Stimulated activated naive CD8-positive, alpha-beta T cell treated with anti-CD3 and anti-CD28 coated beads, Interleukin-15, amount 100 ng/mL, for 72 hours (primary cell): Measurements from ENCODE around the gene ABCA7.

Source experiments
- ATAC-seq: fragments of 150-1000 bp; cut with Tn5 transposase; 2 replicates; pipeline ENCODE4 v1.10.0; 2021; ENCODE audit warnings: mild to moderate bottlenecking, moderate library complexity
- DNase-seq, 2 donors: peaks; one replicate each; pipeline ENCODE4 v3.0.0; 2021 to 2022
- H3K27ac Mint-ChIP-seq, 2 donors: one replicate each; pipeline ENCODE4 v1.8.0; 2022; ENCODE audit warnings: mild to moderate bottlenecking in 2 of 2, mixed read lengths in 2 of 2, moderate library complexity in 2 of 2
- H3K27me3 Mint-ChIP-seq: one replicate; pipeline ENCODE4 v1.8.0; 2022; ENCODE audit warnings: mixed read lengths
- H3K4me1 Mint-ChIP-seq: one replicate; pipeline ENCODE4 v1.8.0; 2022; ENCODE audit warnings: mild to moderate bottlenecking, mixed read lengths
- H3K4me3 Mint-ChIP-seq, 2 donors: one replicate each; pipeline ENCODE4 v1.8.0; 2022; ENCODE audit warnings: mild to moderate bottlenecking in 2 of 2, mixed read lengths in 2 of 2, moderate library complexity in 1 of 2
- H3K9me3 Mint-ChIP-seq, 2 donors: one replicate each; pipeline ENCODE4 v1.8.0; 2022; ENCODE audit warnings: mixed read lengths in 2 of 2

Gene ABCA7

DNA sequence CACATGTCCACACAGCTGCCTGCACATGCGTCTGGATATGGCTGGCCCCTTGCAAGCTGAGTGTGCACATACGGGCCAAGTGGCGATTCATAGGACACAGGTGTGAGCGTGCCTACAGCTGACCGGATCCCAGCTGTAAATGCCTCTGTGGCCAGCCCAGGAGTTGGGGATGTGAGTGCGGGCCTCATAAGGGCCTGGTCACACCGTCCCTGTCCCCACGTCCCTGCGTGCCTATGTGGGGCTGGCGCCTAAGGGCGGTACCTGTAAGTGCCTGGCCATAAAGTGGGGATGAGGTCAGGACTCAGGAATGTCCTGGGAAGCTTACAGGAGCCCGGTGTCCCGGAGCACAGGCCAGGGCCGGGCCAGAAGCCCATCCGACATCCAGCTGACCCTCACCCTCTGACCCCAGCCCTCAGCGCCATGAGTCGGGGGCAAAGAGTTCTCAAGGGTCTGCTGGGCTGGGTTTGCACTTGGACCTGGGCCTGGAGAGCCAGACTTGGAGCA lies 25.8 kb downstream of the ABCA7 start:
- DNase-seq = no peak
- Mint-ChIP-seq H3K27ac (no peak overlapping the region), H3K27me3 (no peaks in the 10 kb centered on the region), H3K9me3 (no peaks in the 10 kb centered on the region), H3K4me3 (peak overlapping the region; percentile 64 to 93), H3K4me1 (peaks cover 57% of the 10 kb centered on the region)
- no peak for ATAC-seq

GRCh38 chr19:1066251-1066747 lies 26.4 kb downstream of the ABCA7 start:
- ATAC-seq = no peak
- Mint-ChIP-seq H3K4me3 (peak overlapping the region; percentile 71 to 93), H3K27ac (no peak overlapping the region)

DNA sequence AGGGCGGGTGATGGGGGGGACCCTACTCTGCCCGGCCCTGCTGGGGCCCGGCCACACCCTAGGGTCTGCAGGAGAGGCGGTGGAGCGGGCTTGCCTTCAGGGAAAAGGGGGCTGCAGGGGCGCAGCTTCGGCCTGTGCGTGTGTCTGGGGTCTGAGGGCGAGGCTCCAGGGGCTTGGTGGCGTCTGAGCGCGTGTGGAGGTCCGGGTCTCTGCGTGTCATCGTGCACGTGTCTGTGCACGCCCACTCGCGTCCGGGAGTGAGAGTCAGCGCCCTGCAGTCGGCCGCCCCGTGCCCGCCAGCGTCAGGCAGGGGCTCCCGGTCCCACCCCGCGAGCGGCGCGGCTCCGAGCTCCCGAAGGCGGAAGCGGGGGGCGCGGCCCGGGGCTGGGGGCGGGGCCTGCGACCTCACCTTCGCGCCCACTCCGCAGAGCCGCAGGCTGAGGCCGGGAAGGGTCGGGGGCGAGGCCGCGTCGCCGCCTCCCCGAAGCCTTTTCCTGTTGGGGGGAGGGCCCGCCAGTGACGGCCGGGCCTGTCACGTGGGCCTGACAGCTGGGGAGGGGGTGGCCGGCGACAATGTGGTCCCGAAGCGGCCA lies 26.9 kb downstream of the ABCA7 start, which contains the start of gene ARHGAP45:
TSS of gene ARHGAP45 (plus strand) at position 420 of the 593 bp plus-strand sequence. CDS start 239 bp downstream, outside the sequence.
- H3K27ac Mint-ChIP-seq = peak within 1 kb of the TSS; percentile 93 to 98
- no peaks in the 10 kb centered on the region for H3K27me3 Mint-ChIP-seq
- peaks cover 61% of the 10 kb centered on the region for H3K4me1 Mint-ChIP-seq
- ATAC-seq = peak; percentile 69
- H3K4me3 Mint-ChIP-seq = peak within 1 kb of the TSS; percentile 93
- H3K9me3 Mint-ChIP-seq = no peaks in the 10 kb centered on the region
- peak; percentile 90 for DNase-seq

More at GRCh38 chr19:1066251-1066747, 26.4 kb downstream of the ABCA7 start:
- no peaks in the 10 kb centered on the region for H3K27me3 Mint-ChIP-seq
- H3K9me3 Mint-ChIP-seq = no peaks in the 10 kb centered on the region
- DNase-seq = no peak
- peaks cover 57% of the 10 kb centered on the region for H3K4me1 Mint-ChIP-seq

GRCh38 chr19:1067341-1067957 lies 27.5 kb downstream of the ABCA7 start:
- peak overlapping the region; percentile 93 for H3K4me3 Mint-ChIP-seq
- H3K4me1 Mint-ChIP-seq = peaks cover 67% of the 10 kb centered on the region
- ATAC-seq (peak; percentile 74), DNase-seq (peak; percentile 85)
- H3K9me3 Mint-ChIP-seq = no peaks in the 10 kb centered on the region
- H3K27me3 Mint-ChIP-seq = no peaks in the 10 kb centered on the region
- peak overlapping the region; percentile 93 to 98 for H3K27ac Mint-ChIP-seq

DNA sequence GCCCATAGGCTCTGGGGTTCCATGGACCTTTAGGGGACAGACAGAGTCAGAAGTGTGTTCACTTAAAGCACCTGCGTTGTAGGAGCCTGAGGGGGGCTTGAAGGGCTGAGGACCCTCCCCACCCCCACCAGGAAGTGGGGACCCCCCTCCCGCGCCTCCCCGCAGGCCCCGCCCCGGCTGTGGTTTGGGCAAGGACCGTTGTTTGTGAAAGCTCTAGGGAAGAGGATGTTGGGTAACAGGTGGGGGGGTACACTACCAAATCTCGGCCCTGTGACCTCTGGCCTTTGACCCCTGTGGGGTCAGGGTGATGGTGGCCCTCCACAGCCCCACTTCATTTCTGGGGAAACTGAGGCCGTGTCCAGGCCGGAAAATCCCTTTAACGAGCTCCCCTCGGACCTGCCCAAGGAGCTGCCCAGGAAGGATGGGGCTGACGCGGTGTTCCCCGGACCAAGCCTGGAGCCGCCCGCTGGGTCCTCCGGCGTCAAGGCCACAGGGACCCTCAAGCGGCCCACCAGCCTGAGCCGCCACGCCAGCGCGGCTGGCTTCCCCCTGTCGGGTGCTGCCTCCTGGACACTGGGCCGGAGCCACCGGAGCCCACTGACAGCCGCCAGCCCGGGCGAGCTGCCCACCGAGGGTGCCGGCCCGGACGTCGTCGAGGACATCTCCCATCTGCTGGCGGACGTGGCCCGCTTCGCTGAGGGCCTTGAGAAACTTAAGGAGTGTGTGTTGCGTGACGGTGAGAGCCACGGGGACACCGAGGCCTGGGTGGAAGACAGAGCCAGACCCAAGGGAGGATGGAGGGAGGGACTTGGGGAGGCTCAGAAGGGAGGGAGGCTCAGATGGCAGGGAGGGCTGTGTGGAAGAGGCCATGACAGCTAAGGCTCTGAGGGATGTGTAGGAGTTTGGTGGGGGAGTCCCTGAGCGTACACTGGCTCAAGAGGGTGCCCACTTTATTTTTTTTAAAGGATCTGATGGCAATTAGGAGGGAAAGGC lies 28.4 kb downstream of the ABCA7 start:
- DNase-seq (peak; percentile 60 to 75), ATAC-seq (peak; percentile 27)
- Mint-ChIP-seq H3K4me1 (peaks cover 73% of the 10 kb centered on the region), H3K27ac (peak overlapping the region; percentile 94 to 98), H3K27me3 (no peaks in the 10 kb centered on the region), H3K9me3 (no peaks in the 10 kb centered on the region), H3K4me3 (peak overlapping the region; percentile 93)

GRCh38 chr19:1069009-1069779 lies 29.3 kb downstream of the ABCA7 start:
- H3K27me3 Mint-ChIP-seq = no peaks in the 10 kb centered on the region
- H3K9me3 Mint-ChIP-seq = no peaks in the 10 kb centered on the region
- DNase-seq (peak; percentile 39 to 74), ATAC-seq (peak; percentile 24)
- H3K4me3 Mint-ChIP-seq = peak overlapping the region; percentile 93
- peak overlapping the region; percentile 94 to 97 for H3K27ac Mint-ChIP-seq
- peaks cover 73% of the 10 kb centered on the region for H3K4me1 Mint-ChIP-seq

GRCh38 chr19:1070576-1070930 lies 30.6 kb downstream of the ABCA7 start:
- ATAC-seq = no peak
- H3K27ac Mint-ChIP-seq = no peak overlapping the region
- DNase-seq = no peak
- H3K4me1 Mint-ChIP-seq = peaks cover 68% of the 10 kb centered on the region
- no peaks in the 10 kb centered on the region for H3K9me3 Mint-ChIP-seq
- no peaks in the 10 kb centered on the region for H3K27me3 Mint-ChIP-seq
- H3K4me3 Mint-ChIP-seq = peak overlapping the region; percentile 93

DNA sequence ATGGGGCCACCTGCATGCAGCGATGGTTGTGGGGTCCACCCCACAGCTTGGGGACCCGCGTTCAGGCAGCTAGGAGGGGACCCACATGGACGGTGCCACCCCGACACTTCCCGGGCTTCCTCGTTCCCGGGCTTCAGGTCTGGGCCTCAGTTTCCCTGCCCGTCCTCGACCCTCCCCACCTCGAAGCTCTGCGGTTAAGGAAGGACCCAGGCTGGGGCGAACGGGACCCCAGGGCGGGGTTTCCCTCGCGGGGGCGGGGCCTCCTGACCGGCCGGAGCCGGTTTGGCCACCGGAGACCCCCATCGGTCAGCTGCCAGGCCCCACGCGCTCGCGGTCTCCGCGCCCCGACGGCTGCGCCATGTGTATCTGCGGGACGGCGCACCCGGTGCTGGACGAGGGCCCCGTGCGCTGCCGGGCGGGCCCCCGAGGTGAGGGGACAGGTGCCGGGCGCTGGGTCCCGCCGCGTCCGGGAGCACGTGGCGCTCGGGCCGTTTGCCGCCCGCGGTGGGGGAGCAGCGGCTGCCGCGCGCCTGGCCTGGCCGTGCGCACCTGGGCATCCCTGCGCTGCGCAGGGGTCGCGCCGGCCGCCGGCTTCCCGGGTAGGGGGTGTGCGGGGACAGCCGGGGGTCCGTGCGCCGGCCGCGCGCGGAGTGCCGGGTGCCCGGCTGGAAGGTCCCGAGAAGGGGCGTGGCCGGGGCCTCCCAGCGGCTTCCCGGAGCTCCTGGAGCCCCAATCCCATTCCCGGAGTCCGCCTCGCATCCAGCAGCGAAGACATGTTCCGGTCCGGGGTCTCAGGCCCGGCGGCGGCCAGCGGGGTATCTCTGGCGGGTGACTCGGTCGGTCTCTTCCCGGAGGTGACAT lies 31.3 kb downstream of the ABCA7 start:
- H3K4me3 Mint-ChIP-seq = peak overlapping the region; percentile 70 to 79
- peaks cover 68% of the 10 kb centered on the region for H3K4me1 Mint-ChIP-seq

GRCh38 chr19:1072371-1073015 lies 32.6 kb downstream of the ABCA7 start:
- Mint-ChIP-seq H3K4me3 (peak overlapping the region; percentile 70 to 79), H3K9me3 (no peaks in the 10 kb centered on the region), H3K4me1 (peaks cover 73% of the 10 kb centered on the region), H3K27ac (peak overlapping the region in 1 of 2 donors; percentile 31), H3K27me3 (no peaks in the 10 kb centered on the region)
- no peak for DNase-seq
- no peak for ATAC-seq

More for the DNA sequence above, 31.3 kb downstream of the ABCA7 start:
- H3K27ac Mint-ChIP-seq = no peak overlapping the region
- ATAC-seq (no peak), DNase-seq (no peak)
- no peaks in the 10 kb centered on the region for H3K9me3 Mint-ChIP-seq
- H3K27me3 Mint-ChIP-seq = no peaks in the 10 kb centered on the region

DNA sequence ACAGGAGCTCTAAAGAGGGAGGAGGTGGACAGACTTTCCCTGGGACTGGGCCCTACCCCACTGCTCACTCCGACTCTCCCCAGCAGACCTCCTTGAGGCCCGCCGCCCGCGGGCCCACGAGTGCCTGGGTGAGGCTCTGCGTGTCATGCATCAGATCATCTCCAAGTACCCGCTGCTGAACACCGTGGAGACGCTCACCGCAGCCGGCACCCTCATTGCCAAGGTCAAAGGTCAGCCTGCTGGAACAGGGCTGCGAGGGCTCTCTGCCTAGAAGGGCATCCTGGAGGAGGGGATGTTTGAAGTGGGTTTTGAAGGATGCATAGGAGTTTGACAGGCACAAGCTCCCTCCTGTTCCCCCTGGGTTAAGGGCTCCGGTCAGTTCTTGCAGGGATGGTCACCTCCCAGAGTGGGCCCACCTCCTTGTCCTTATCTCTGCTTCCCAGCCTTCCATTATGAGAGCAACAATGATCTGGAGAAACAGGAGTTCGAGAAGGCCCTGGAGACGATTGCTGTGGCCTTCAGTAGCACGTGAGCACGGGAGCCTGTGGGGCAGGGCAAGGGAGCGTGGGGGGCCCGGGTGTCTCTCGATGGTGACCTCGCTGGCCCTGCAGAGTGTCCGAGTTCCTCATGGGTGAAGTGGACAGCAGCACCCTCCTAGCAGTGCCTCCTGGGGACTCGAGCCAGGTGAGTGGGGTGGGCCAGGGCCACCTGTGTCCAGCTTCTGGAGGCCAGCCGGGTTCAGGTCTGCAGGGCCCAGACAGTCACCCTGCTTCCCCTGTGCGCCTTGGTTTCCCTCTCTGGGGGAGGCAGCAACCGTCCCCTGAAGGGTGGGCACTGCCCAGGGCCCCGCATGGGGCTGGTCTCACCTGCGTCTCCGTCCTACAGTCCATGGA lies 33.4 kb downstream of the ABCA7 start:
- H3K4me1 Mint-ChIP-seq = peaks cover 81% of the 10 kb centered on the region
- DNase-seq = peak in 1 of 2 donors; percentile 30
- no peak for ATAC-seq
- no peaks in the 10 kb centered on the region for H3K9me3 Mint-ChIP-seq
- H3K27ac Mint-ChIP-seq = no peak overlapping the region
- no peaks in the 10 kb centered on the region for H3K27me3 Mint-ChIP-seq
- peak overlapping the region; percentile 9 to 83 for H3K4me3 Mint-ChIP-seq

DNA sequence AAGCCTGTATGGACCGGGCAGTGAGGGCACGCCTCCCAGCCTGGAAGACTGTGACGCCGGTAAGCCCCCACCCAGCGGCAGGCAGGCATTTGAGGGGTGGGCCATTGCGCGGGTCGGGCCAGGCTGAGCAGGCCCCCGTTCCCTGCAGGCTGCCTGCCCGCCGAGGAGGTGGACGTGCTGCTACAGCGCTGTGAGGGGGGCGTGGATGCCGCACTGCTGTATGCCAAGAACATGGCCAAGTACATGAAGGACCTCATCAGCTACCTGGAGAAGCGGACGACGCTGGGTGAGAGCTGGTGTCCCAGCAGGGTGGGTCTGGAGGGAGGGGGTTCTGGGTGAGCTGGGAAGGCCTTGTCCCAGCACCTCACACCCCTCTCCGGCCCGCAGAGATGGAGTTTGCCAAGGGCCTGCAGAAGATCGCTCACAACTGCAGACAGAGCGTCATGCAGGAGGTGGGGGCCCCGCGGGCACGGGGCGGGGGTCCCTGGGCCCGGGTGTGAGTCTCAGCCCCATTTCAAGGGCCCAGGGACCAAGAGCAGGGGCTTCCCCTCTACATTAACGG lies 34.1 kb downstream of the ABCA7 start:
- peak in 1 of 2 donors; percentile 49 for DNase-seq
- Mint-ChIP-seq H3K27ac (peak overlapping the region in 1 of 2 donors; percentile 95), H3K27me3 (no peaks in the 10 kb centered on the region), H3K9me3 (no peaks in the 10 kb centered on the region), H3K4me1 (peaks cover 77% of the 10 kb centered on the region), H3K4me3 (peak overlapping the region; percentile 62 to 83)
- ATAC-seq = peak; percentile 1

GRCh38 chr19:1074544-1075283 lies 34.8 kb downstream of the ABCA7 start:
- DNase-seq = peak; percentile 84 to 88
- H3K9me3 Mint-ChIP-seq = no peaks in the 10 kb centered on the region
- no peaks in the 10 kb centered on the region for H3K27me3 Mint-ChIP-seq
- H3K4me3 Mint-ChIP-seq = peak overlapping the region; percentile 73 to 83
- no peak overlapping the region for H3K27ac Mint-ChIP-seq
- peaks cover 75% of the 10 kb centered on the region for H3K4me1 Mint-ChIP-seq
- peak; percentile 40 for ATAC-seq
